Uterus (tissue), 2 donors: Measurements from ENCODE around the gene MSRB3.

Experiments used
- POLR2A ChIP-seq, 2 donors: fragments of 450-650 bp; IDR thresholded peaks; one replicate each; pipeline ENCODE4 v1.6.1; 2016; ENCODE audit warnings: antibody characterized with exemption in 2 of 2, mild to moderate bottlenecking in 1 of 2, moderate library complexity in 1 of 2
- TF ChIP-seq, protein P1 (sequence below), 4 experiments: fragments of 200-600 bp in 2 of 4; fragments of 450-650 bp in 2 of 4; sonication (generic) in 2 of 4; IDR thresholded peaks; one replicate each; pipeline ENCODE4 v1.5.1; 2016 to 2019; ENCODE audit warnings: antibody characterized with exemption in 4 of 4, mild to moderate bottlenecking in 2 of 4, moderate library complexity in 1 of 4

DNA sequence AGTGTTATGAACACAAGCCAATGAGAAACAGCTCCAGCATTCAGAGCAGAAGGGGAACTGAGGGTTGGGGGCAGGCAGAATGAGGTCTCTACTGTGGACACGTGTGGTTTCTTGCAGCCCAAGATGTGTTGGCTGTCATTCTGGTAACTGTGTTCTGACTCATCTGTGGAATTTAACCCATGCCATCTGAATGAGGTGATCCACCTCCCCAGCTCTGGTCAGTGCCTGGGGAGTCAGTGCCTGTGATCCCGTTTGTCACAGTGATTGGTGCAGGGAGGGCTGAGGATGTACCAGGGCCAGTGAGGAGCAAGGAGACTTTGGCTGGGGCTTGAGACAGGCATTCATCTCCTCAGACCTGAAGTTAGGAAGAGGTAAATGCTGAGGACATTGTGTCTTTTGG, 216.8 kb downstream of the MSRB3 start:
- TF ChIP-seq, protein P1, sequence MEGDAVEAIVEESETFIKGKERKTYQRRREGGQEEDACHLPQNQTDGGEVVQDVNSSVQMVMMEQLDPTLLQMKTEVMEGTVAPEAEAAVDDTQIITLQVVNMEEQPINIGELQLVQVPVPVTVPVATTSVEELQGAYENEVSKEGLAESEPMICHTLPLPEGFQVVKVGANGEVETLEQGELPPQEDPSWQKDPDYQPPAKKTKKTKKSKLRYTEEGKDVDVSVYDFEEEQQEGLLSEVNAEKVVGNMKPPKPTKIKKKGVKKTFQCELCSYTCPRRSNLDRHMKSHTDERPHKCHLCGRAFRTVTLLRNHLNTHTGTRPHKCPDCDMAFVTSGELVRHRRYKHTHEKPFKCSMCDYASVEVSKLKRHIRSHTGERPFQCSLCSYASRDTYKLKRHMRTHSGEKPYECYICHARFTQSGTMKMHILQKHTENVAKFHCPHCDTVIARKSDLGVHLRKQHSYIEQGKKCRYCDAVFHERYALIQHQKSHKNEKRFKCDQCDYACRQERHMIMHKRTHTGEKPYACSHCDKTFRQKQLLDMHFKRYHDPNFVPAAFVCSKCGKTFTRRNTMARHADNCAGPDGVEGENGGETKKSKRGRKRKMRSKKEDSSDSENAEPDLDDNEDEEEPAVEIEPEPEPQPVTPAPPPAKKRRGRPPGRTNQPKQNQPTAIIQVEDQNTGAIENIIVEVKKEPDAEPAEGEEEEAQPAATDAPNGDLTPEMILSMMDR (IDR thresholded peaks at IDR 0.05): no peak
- no peak for TF ChIP-seq POLR2A (IDR thresholded peaks at IDR 0.05)
